Ovary (tissue), 9 donors: ENCODE results near the gene ZNF672. TPM values are rescaled to one million over a fixed set of nuclear protein-coding genes. Genes with fewer than 3 reads are reported as not detected.
"Not testable (repeated sequence)": the region's sequence is repeated elsewhere in the genome, so short reads cannot be mapped to it uniquely, and the experiment has no call there.

ENCODE experiments used
- DNase-seq, 5 donors: peaks; one replicate each; pipeline ENCODE4 v3.0.0-alpha.2; 2019 to 2020
- H3K27ac ChIP-seq, 2 donors: fragments of 200-600 bp; one replicate each; pipeline versions ENCODE4 v1.5.1 to v1.8.0; 2019 to 2022
- H3K27me3 ChIP-seq: fragments of 200-600 bp; one replicate; pipeline ENCODE4 v1.8.0; 2022
- H3K36me3 ChIP-seq: fragments of 200-600 bp; sonication (generic); one replicate; pipeline ENCODE4 v1.5.1; 2019
- H3K4me1 ChIP-seq: one replicate; pipeline ENCODE4 v1.8.1; 2013; ENCODE audit warnings: mild to moderate bottlenecking, moderate library complexity; ENCODE audit not compliant: insufficient read depth
- H3K4me3 ChIP-seq: fragments of 200-600 bp; sonication (generic); one replicate; pipeline ENCODE4 v1.5.1; 2017
- H3K9me3 ChIP-seq, 2 donors: fragments of 200-600 bp in 1 of 2; sonication (generic) in 1 of 2; one replicate each; pipeline versions ENCODE4 v1.5.1 to v1.8.1; 2013 to 2019; ENCODE audit warnings: mild to moderate bottlenecking in 1 of 2, moderate library complexity in 1 of 2
- CTCF ChIP-seq, 3 donors: fragments of 450-650 bp in 2 of 3; fragments of 200-600 bp in 1 of 3; IDR thresholded peaks; one replicate each; pipeline versions ENCODE4 v1.5.1 to v1.8.0; 2016 to 2022; ENCODE audit warnings: antibody characterized with exemption in 3 of 3, mild to moderate bottlenecking in 1 of 3
- EP300 ChIP-seq: sonication (generic); formaldehyde crosslinking; IDR thresholded peaks from one replicate; pipeline ENCODE4 v1.6.1; 2017; ENCODE audit warnings: antibody characterized with exemption
- POLR2A ChIP-seq: fragments of 450-650 bp; IDR thresholded peaks from one replicate; pipeline ENCODE4 v1.6.1; 2017; ENCODE audit warnings: antibody characterized with exemption, mild to moderate bottlenecking, moderate library complexity
- WGBS, 3 donors: extraction: QIAGEN DNeasy Blood & Tissue Kit in 1 of 3; methylation state at CpG; one replicate each; pipeline versions ENCODE4 v1.1.5 to v1.1.7; 2013 to 2017; 5-methylcytosine and 5-hydroxymethylcytosine counted together
- intact Hi-C, 4 donors: fragments of 100-400 bp; cut with DNase I; formaldehyde crosslinking; loops; one replicate each; pipeline versions ENCODE4 v1.11.0 to v1.15.1; 2022 to 2023
- polyA plus RNA-seq, 2 donors: library from polyadenylated mRNA; stranded (reverse); fragments of 200-250 nt in 1 of 2; fragments of 350-450 nt in 1 of 2; fragmentation: Illumina TruSeq in 1 of 2; extraction: RNeasy Lipid Tissue Mini Kit (QIAGEN cat#74804) in 1 of 2; gene quantifications; one replicate each; pipeline ENCODE4 v1.2.3, GENCODE V29; 2013 to 2014
- total RNA-seq, 7 donors: library from RNA; depleted of rRNA in 2 of 7; stranded (reverse); fragments of >200 nt in 2 of 7; fragmentation: NEBNext Ultra II Directional in 3 of 7; extraction: Animal tissue kit (Norgen Biotek cat#: 25700) in 3 of 7; gene quantifications; one replicate each; pipeline versions ENCODE4 v1.1.0 to v1.2.4, GENCODE V29; 2016 to 2023
- donor health status: DM: no; HTN: no; CAD: no; lungs with moderate emphysema.
- donor health status: DM: no; HTN: no; CAD: no.
- donor health status: Bipolar disorder and iron deficiency.
- donor health status: DM: yes; HTN: yes; CAD: no.
- donor health status: DM: no; HTN: no; CAD: no.
- donor health status: DM: yes; HTN: yes; CAD: no.

The ZNF672 gene
- total and polyA plus RNA-seq, 9 donors: 7.3 to 29.5 (median 20.9) TPM

GRCh38 chr1:248872752-248873408, 34.9 kb downstream of the ZNF672 start:
- Histone ChIP-seq H3K36me3 (no peaks in the 10 kb centered on the region), H3K4me1 (no peaks in the 10 kb centered on the region), H3K4me3 (peak overlapping the region; percentile 69), H3K9me3 (no peaks in the 10 kb centered on the region), H3K27me3 (no peaks in the 10 kb centered on the region), H3K27ac (peak overlapping the region; percentile 94 to 95)
- TF ChIP-seq POLR2A (no peak), EP300 (no peak), CTCF (IDR thresholded peaks at IDR 0.05) (no peak)
- peak; percentile 63 to 72 (median 70) for DNase-seq
- 0 to 3% (median 1%) methylated on average over 31 of the region's 31 CpGs for WGBS, 3 donors
- intact Hi-C loops: no loop called here

DNA sequence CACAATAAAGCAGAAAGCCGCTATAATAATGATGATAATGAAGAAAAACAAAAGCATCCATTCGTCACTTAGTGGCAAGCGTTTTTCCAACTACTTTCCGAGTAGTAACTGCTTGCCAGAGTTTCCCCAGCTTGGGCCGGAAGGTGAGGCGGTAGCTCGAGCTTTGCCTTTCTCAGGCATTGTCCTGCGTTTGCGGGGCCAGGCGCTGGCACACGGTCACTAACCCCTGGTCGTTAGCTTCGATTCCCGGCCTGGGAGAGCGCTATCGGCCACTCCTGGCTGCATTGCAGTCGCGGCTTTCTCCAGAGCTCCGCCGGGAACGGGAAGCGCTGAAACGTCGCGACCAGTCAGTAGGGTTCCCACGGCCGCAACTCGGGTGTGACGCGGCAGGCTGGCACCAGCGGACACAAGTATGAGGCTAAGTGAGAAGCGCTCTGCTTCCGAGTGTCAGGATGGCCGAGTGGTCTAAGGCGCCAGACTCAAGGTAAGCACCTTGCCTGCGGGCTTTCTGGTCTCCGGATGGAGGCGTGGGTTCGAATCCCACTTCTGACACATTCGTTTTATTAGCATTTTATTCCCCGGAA, 35.5 kb downstream of the ZNF672 start:
- 0 to 1% (median 0%) methylated on average over 41 of the region's 41 CpGs for WGBS, 3 donors
- no peaks in the 10 kb centered on the region for H3K4me1 ChIP-seq
- H3K27me3 ChIP-seq: no peaks in the 10 kb centered on the region
- intact Hi-C loops: no loop called here
- TF ChIP-seq CTCF (IDR thresholded peaks at IDR 0.05) (no peak), EP300 (no peak), POLR2A (peak; percentile 50)
- peak; percentile 95 to 98 (median 97) for DNase-seq
- peak overlapping the region; percentile 69 for H3K4me3 ChIP-seq
- H3K9me3 ChIP-seq: no peaks in the 10 kb centered on the region
- peak overlapping the region; percentile 94 to 95 for H3K27ac ChIP-seq
- no peaks in the 10 kb centered on the region for H3K36me3 ChIP-seq

- peak; percentile 71 to 90 (median 84) for DNase-seq
These were observed 36.0 kb downstream of the ZNF672 start for GRCh38 chr1:248873993-248874533.

DNA sequence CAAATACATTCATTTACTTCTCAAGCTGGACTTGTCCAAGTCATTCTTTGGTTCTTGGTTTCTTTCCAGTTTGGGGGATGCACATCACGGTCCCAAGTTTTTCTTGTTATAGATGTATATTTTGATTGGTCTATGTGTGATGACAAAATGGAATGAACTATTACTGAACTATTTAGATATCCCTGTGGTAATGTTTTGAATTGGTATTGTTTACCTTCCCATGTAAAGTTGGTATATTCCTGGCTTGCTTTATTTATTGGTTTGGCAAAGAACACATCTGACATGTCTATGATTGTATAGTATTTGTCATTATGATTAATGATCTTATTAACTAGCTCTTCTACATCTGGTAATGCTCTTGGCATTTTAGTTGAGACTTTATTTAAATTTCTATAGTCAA, 43.2 kb downstream of the ZNF672 start:
- WGBS, 3 donors: 79 to 95% (median 82%) methylated on average over 1 of the region's 1 CpG
- H3K27me3 ChIP-seq: no peaks in the 10 kb centered on the region
- no peaks in the 10 kb centered on the region for H3K4me1 ChIP-seq
- H3K4me3 ChIP-seq: no peak overlapping the region
- no peak overlapping the region for H3K27ac ChIP-seq
- H3K9me3 ChIP-seq: no peaks in the 10 kb centered on the region
- intact Hi-C loops: no loop called here
- TF ChIP-seq CTCF (IDR thresholded peaks at IDR 0.05) (no peak), EP300 (no peak), POLR2A (no peak)
- DNase-seq: no peak
- H3K36me3 ChIP-seq: no peaks in the 10 kb centered on the region

More at GRCh38 chr1:248873993-248874533, 36.0 kb downstream of the ZNF672 start:
- Histone ChIP-seq H3K4me1 (no peaks in the 10 kb centered on the region), H3K4me3 (peak overlapping the region; percentile 69), H3K9me3 (no peaks in the 10 kb centered on the region), H3K27me3 (no peaks in the 10 kb centered on the region), H3K27ac (peak overlapping the region; percentile 94 to 95), H3K36me3 (no peaks in the 10 kb centered on the region)
- peak; percentile 17 for TF ChIP-seq EP300
- no peak for TF ChIP-seq CTCF (IDR thresholded peaks at IDR 0.05)
- TF ChIP-seq POLR2A: no peak
- WGBS, 3 donors: 3 to 4% (median 4%) methylated on average over 23 of the region's 23 CpGs
- intact Hi-C loops: no loop called here

DNA sequence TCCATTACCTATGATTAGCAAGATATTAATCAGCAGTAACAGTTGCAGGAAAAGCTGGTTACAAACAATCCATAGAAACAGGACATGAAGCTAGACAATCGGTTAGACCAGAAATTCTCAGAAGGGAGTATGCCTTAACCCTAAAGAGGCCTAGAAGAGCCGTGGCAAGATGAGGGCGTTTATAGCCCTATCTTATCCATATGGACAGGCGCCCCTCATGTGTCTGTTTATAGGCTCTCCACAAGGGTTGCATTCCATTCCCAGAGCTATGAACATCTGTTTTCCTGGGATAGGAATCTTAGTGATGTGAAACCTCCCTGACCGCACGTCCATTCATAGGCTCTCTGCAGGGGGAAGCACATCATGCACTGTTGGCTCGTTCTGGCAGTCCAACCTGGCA, 44.4 kb downstream of the ZNF672 start:
- H3K4me3 ChIP-seq, H3K27me3 ChIP-seq, H3K4me1 ChIP-seq, H3K9me3 ChIP-seq, intact Hi-C loops, DNase-seq, H3K27ac ChIP-seq, H3K36me3 ChIP-seq: not testable (repeated sequence)
- 68 to 78% (median 77%) methylated on average over 7 of the region's 7 CpGs for WGBS, 3 donors
